Measurements from ENCODE around the gene TSHR.

DNA sequence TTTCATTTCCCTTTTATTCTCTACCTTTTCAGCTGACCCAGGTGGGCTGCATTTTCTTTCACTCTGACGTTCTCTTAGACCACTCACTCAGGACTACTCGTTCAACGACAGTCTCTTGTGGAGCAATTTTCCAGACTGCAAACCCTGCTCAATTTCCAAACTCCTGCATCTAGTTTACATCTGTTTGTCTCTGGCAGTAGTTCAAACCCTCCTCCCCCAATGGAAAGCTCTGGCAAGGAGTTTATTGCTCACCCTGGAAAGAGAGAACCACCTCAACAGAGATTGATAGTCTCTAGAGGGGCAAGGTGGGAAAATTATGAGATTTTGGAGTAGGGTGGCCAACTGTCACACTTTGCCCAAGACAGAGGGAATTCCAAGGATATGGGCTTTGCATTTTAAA lies 130.2 kb downstream of the TSHR start:
- TF ChIP-seq EZH2phosphoT487 (IDR thresholded peaks at IDR 0.05; ENCODE audit: borderline replicate concordance, low read length), result no peak
- TF ChIP-seq, protein P1, sequence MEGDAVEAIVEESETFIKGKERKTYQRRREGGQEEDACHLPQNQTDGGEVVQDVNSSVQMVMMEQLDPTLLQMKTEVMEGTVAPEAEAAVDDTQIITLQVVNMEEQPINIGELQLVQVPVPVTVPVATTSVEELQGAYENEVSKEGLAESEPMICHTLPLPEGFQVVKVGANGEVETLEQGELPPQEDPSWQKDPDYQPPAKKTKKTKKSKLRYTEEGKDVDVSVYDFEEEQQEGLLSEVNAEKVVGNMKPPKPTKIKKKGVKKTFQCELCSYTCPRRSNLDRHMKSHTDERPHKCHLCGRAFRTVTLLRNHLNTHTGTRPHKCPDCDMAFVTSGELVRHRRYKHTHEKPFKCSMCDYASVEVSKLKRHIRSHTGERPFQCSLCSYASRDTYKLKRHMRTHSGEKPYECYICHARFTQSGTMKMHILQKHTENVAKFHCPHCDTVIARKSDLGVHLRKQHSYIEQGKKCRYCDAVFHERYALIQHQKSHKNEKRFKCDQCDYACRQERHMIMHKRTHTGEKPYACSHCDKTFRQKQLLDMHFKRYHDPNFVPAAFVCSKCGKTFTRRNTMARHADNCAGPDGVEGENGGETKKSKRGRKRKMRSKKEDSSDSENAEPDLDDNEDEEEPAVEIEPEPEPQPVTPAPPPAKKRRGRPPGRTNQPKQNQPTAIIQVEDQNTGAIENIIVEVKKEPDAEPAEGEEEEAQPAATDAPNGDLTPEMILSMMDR (IDR thresholded peaks at IDR 0.05; ENCODE audit: low read depth, low read length, poor library complexity, severe bottlenecking), result no peak

Measured in DOHH2 (cell line).